Neural progenitor cell (in vitro differentiated cells): Measurements from ENCODE around the gene CASR. TPM values are rescaled to one million over a fixed set of nuclear protein-coding genes. Genes with fewer than 3 reads are reported as not detected.

Experiments
- DNase-seq: peaks from one replicate; pipeline ENCODE4 v3.0.0-alpha.2; 2016; ENCODE audit warnings: low spot score
- H2AFZ ChIP-seq: fragments of 200-600 bp; sonication (generic); replicated peaks from 2 replicates; pipeline ENCODE4 v1.6.1; 2016; ENCODE audit warnings: antibody characterized with exemption
- H3F3A ChIP-seq: fragments of 200-600 bp; sonication (generic); 2 replicates; pipeline ENCODE4 v1.6.1; 2016; ENCODE audit warnings: antibody characterized with exemption, low read depth
- H3K27ac ChIP-seq: fragments of 200-600 bp; sonication (generic); 2 replicates; pipeline ENCODE4 v1.5.1; 2016; ENCODE audit warnings: mild to moderate bottlenecking
- H3K27me3 ChIP-seq: fragments of 200-600 bp; sonication (generic); 2 replicates; pipeline ENCODE4 v1.6.1; 2016; ENCODE audit warnings: mild to moderate bottlenecking, moderate library complexity
- H3K36me3 ChIP-seq: fragments of 200-600 bp; sonication (generic); 2 replicates; pipeline ENCODE4 v1.5.1; 2016
- H3K4me1 ChIP-seq: fragments of 200-600 bp; sonication (generic); 2 replicates; pipeline ENCODE4 v1.6.1; 2016; ENCODE audit warnings: mixed run types
- H3K4me2 ChIP-seq: fragments of 200-600 bp; sonication (generic); 2 replicates; pipeline ENCODE4 v1.6.1; 2016
- H3K4me3 ChIP-seq: fragments of 200-600 bp; sonication (generic); 2 replicates; pipeline ENCODE4 v1.5.1; 2016
- H3K79me2 ChIP-seq: fragments of 200-600 bp; sonication (generic); 2 replicates; pipeline ENCODE4 v1.6.1; 2016; ENCODE audit warnings: low read depth
- H3K9ac ChIP-seq: fragments of 200-600 bp; sonication (generic); 2 replicates; pipeline ENCODE4 v1.6.1; 2016
- H3K9me3 ChIP-seq: fragments of 200-600 bp; sonication (generic); 2 replicates; pipeline ENCODE4 v1.5.1; 2016; ENCODE audit warnings: low read depth
- H4K20me1 ChIP-seq: fragments of 200-600 bp; sonication (generic); 2 replicates; pipeline ENCODE4 v1.6.1; 2016; ENCODE audit warnings: low read depth
- H3K27ac Mint-ChIP-seq: 3 replicates; pipeline ENCODE4 v1.8.0; 2021; ENCODE audit warnings: mixed read lengths
- H3K27me3 Mint-ChIP-seq: 2 replicates; pipeline ENCODE4 v1.8.0; 2022; ENCODE audit warnings: low read depth, mild to moderate bottlenecking, inconsistent platforms, moderate library complexity, mixed read lengths; ENCODE audit not compliant: insufficient read depth
- H3K36me3 Mint-ChIP-seq: 3 replicates; pipeline ENCODE4 v1.8.0; 2021; ENCODE audit warnings: mixed read lengths
- H3K4me1 Mint-ChIP-seq: 3 replicates; pipeline ENCODE4 v1.8.0; 2021; ENCODE audit warnings: mixed read lengths
- H3K4me3 Mint-ChIP-seq: 3 replicates; pipeline ENCODE4 v1.8.0; 2021; ENCODE audit warnings: mild to moderate bottlenecking, moderate library complexity, mixed read lengths
- H3K9me3 Mint-ChIP-seq: 3 replicates; pipeline ENCODE4 v1.8.0; 2020; ENCODE audit warnings: mixed read lengths
- EZH2 ChIP-seq: fragments of 200-600 bp; sonication (generic); IDR thresholded peaks from 2 replicates; pipeline ENCODE4 v1.6.1; 2017; ENCODE audit warnings: antibody characterized with exemption, mild to moderate bottlenecking, moderate library complexity
- EZH2phosphoT487 ChIP-seq: fragments of 200-600 bp; sonication (generic); IDR thresholded peaks from 2 replicates; pipeline ENCODE4 v1.6.1; 2017; ENCODE audit warnings: antibody characterized with exemption
- total RNA-seq: library from RNA; depleted of rRNA; stranded (reverse); fragments of >200 nt; gene quantifications from 2 replicates; pipeline ENCODE4 v1.2.3, GENCODE V29; 2015; ENCODE audit warnings: low replicate concordance
- TF ChIP-seq, protein P1 (sequence below): fragments of 200-600 bp; sonication (generic); IDR thresholded peaks from 2 replicates; pipeline ENCODE4 v1.5.1; 2017; ENCODE audit warnings: antibody characterized with exemption, mild to moderate bottlenecking

Gene CASR
- total RNA-seq, 1 donor from 2014 or later = not detected

DNA sequence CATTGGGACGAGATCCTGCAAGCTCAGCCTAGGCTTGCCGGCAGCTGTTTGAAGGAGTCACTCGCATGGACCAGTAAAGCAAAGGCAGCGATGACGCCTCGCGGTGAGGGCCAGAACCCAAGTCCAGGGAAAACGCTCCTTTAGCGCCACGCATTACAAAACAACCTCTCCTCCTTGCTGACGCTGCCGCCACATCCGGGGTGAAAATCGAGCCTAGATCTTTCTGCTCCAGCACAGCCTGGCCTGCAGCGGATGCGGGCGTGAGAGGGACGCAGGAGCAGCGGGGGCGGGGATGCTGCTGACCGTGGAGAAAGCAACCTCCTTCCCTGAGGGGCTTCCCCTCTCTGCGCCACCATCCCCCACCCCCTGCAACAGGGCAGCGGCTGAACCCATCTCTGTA lies 46.7 kb downstream of the CASR start:
- Histone ChIP-seq H2AFZ (no peak overlapping the region), H3K4me3 (no peak overlapping the region), H3K27ac (no peak overlapping the region), H3K9ac (no peak overlapping the region), H3K36me3 (no peaks in the 10 kb centered on the region), H3K9me3 (no peaks in the 10 kb centered on the region), H4K20me1 (no peaks in the 10 kb centered on the region), H3K79me2 (no peaks in the 10 kb centered on the region), H3K4me2 (no peak overlapping the region), H3K27me3 (no peaks in the 10 kb centered on the region), H3F3A (no peaks in the 10 kb centered on the region), H3K4me1 (no peaks in the 10 kb centered on the region)
- TF ChIP-seq EZH2 (no peak), EZH2phosphoT487 (no peak)
- TF ChIP-seq, protein P1, sequence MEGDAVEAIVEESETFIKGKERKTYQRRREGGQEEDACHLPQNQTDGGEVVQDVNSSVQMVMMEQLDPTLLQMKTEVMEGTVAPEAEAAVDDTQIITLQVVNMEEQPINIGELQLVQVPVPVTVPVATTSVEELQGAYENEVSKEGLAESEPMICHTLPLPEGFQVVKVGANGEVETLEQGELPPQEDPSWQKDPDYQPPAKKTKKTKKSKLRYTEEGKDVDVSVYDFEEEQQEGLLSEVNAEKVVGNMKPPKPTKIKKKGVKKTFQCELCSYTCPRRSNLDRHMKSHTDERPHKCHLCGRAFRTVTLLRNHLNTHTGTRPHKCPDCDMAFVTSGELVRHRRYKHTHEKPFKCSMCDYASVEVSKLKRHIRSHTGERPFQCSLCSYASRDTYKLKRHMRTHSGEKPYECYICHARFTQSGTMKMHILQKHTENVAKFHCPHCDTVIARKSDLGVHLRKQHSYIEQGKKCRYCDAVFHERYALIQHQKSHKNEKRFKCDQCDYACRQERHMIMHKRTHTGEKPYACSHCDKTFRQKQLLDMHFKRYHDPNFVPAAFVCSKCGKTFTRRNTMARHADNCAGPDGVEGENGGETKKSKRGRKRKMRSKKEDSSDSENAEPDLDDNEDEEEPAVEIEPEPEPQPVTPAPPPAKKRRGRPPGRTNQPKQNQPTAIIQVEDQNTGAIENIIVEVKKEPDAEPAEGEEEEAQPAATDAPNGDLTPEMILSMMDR = no peak
- Mint-ChIP-seq H3K9me3 (no peaks in the 10 kb centered on the region), H3K4me3 (no peak overlapping the region), H3K27me3 (peaks cover 5% of the 10 kb centered on the region), H3K36me3 (no peaks in the 10 kb centered on the region), H3K4me1 (no peaks in the 10 kb centered on the region), H3K27ac (no peak overlapping the region)
- DNase-seq = no peak

- H3K36me3 ChIP-seq = no peaks in the 10 kb centered on the region
- H3F3A ChIP-seq = no peaks in the 10 kb centered on the region
- no peak overlapping the region for H3K27ac ChIP-seq
- peaks cover 5% of the 10 kb centered on the region for H3K27me3 Mint-ChIP-seq
- no peaks in the 10 kb centered on the region for H3K79me2 ChIP-seq
- H3K9me3 Mint-ChIP-seq = no peaks in the 10 kb centered on the region
- DNase-seq = no peak
- no peak overlapping the region for H2AFZ ChIP-seq
- H4K20me1 ChIP-seq = no peaks in the 10 kb centered on the region
- no peaks in the 10 kb centered on the region for H3K4me1 ChIP-seq
- no peaks in the 10 kb centered on the region for H3K36me3 Mint-ChIP-seq
- H3K9ac ChIP-seq = no peak overlapping the region
- H3K4me3 Mint-ChIP-seq = no peak overlapping the region
- no peak overlapping the region for H3K4me3 ChIP-seq
- H3K4me2 ChIP-seq = no peak overlapping the region
- H3K27ac Mint-ChIP-seq = no peak overlapping the region
- no peaks in the 10 kb centered on the region for H3K9me3 ChIP-seq
- no peak for TF ChIP-seq EZH2
- no peaks in the 10 kb centered on the region for H3K27me3 ChIP-seq
- H3K4me1 Mint-ChIP-seq = no peaks in the 10 kb centered on the region
Measured at GRCh38 chr3:122231465-122232157, 48.1 kb downstream of the CASR start.

- Histone ChIP-seq H3K36me3 (no peaks in the 10 kb centered on the region), H3K4me3 (no peak overlapping the region), H2AFZ (no peak overlapping the region), H3K79me2 (no peaks in the 10 kb centered on the region), H3K27me3 (no peaks in the 10 kb centered on the region), H3K27ac (no peak overlapping the region), H3F3A (no peaks in the 10 kb centered on the region), H3K4me1 (no peaks in the 10 kb centered on the region), H3K9ac (no peak overlapping the region), H4K20me1 (no peaks in the 10 kb centered on the region), H3K9me3 (no peaks in the 10 kb centered on the region), H3K4me2 (no peak overlapping the region)
- DNase-seq = no peak
- Mint-ChIP-seq H3K9me3 (no peaks in the 10 kb centered on the region), H3K27me3 (peaks cover 5% of the 10 kb centered on the region), H3K36me3 (no peaks in the 10 kb centered on the region), H3K27ac (no peak overlapping the region), H3K4me1 (no peaks in the 10 kb centered on the region), H3K4me3 (no peak overlapping the region)
- TF ChIP-seq, protein P1 = no peak
- TF ChIP-seq EZH2 = no peak
- no peak for TF ChIP-seq EZH2phosphoT487
Measured at GRCh38 chr3:122232485-122232884, 49.0 kb downstream of the CASR start.
